ENCODE results near the gene ATF7. TPM values are rescaled to one million over a fixed set of nuclear protein-coding genes. Genes with fewer than 3 reads are reported as not detected.
"Not testable (repeated sequence)": the region's sequence is repeated elsewhere in the genome, so short reads cannot be mapped to it uniquely, and the experiment has no call there.

The ATF7 gene
- polyA plus RNA-seq, 1 experiment, result 27.1 TPM

DNA sequence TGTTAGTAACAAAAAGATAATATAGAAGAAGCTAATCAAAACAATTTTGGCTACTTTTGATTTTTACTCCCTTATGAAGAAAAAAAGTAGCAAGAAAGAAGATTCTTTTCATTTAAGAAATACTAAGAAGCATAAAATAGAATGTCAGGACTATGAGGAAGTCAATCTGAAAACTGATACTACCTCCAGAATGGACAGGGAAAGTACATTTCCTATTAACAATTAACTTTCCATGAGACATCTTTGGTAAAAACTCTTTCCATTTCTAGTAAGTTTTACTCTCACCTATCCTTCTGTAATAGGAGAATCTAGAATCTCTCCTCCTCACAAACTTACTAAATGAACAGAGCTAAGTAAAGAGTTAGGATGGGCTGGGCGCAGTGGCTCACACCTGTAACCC, 67.6 kb downstream of the ATF7 start:
- no peaks in the 10 kb centered on the region for H3K9me3 ChIP-seq (ENCODE audit: control insufficient read depth, insufficient read depth, low read length)
- no peaks in the 10 kb centered on the region for H3K27me3 ChIP-seq (ENCODE audit: control insufficient read depth, insufficient read depth, low read length)
- no peak overlapping the region for H3K4me3 ChIP-seq (ENCODE audit: low read depth, low read length)
- ChIA-PET CTCF (interaction anchor here (2.4 kb wide), 1 partner anchor 15 kb away, joined by 9 read pairs; no protein-coding TSS in a partner anchor), POLR2A (no interaction called here)
- DNase-seq (ENCODE audit: low read depth, low spot score), result no peak
- TF ChIP-seq, protein P1, sequence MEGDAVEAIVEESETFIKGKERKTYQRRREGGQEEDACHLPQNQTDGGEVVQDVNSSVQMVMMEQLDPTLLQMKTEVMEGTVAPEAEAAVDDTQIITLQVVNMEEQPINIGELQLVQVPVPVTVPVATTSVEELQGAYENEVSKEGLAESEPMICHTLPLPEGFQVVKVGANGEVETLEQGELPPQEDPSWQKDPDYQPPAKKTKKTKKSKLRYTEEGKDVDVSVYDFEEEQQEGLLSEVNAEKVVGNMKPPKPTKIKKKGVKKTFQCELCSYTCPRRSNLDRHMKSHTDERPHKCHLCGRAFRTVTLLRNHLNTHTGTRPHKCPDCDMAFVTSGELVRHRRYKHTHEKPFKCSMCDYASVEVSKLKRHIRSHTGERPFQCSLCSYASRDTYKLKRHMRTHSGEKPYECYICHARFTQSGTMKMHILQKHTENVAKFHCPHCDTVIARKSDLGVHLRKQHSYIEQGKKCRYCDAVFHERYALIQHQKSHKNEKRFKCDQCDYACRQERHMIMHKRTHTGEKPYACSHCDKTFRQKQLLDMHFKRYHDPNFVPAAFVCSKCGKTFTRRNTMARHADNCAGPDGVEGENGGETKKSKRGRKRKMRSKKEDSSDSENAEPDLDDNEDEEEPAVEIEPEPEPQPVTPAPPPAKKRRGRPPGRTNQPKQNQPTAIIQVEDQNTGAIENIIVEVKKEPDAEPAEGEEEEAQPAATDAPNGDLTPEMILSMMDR (IDR thresholded peaks at IDR 0.05; ENCODE audit: low read depth, low read length), result no peak
- no peak overlapping the region for H3K27ac ChIP-seq (ENCODE audit: low read depth, low read length)

DNA sequence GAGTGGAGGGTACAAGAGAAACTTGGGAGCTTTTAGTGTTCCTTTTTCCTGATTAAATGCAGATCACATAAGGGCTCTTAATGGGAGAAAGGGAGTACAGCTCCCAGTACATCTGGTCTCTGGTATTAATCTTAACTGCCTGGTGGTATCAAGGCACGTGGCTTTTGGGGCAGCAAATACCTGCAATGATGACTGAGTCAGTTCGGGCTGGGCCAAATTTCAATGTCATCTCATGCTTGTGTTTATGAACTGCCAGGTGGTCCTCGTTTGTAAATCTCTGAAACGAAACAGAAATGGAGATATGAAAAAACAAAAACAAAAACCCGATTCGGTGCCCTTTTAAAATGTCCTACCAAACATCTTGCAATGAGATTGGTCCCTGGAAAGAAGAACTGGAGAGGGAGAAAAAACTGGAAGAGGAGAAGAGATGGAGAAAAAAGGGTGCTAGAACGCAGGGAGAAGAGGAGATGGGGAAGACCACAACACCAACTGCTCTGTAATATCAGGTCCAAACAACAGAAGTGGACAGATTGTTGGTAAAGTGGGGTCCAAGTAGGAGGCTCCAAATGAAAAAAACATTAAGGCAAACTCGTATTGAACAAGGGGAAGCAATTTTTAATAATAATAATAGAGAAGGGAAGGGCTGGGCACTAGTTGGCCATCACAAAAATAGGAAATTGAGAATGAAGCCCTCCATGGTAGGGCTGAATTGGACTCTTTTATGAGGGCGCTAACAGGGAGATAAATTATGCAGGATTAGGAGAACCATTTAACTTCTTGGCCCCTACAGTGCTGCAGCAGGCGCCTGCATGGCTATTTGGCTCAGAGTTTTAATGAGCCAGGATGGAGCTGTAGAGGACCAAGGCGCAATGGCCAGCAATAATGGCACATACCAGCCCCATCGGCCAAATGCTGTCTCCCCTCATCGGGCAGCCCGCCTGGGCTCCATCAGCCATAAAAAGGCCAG, 73.5 kb downstream of the ATF7 start:
- no peak for DNase-seq (ENCODE audit: low read depth, low spot score)
- no peaks in the 10 kb centered on the region for H3K27me3 ChIP-seq (ENCODE audit: control insufficient read depth, insufficient read depth, low read length)
- H3K27ac ChIP-seq (ENCODE audit: low read depth, low read length), result no peak overlapping the region
- no peak overlapping the region for H3K4me3 ChIP-seq (ENCODE audit: low read depth, low read length)
- H3K9me3 ChIP-seq (ENCODE audit: control insufficient read depth, insufficient read depth, low read length), result no peaks in the 10 kb centered on the region
- POLR2A ChIA-PET, result no interaction called here
- CTCF ChIA-PET, result interaction anchor here (0.5 to 1.7 kb wide), 4 partner anchors 9 to 649 kb away, joined by 3 to 14 read pairs (median 5); partner anchors contain the start of gene ATP5MC2
- TF ChIP-seq, protein P1 (IDR thresholded peaks at IDR 0.05; ENCODE audit: low read depth, low read length), result no peak

DNA sequence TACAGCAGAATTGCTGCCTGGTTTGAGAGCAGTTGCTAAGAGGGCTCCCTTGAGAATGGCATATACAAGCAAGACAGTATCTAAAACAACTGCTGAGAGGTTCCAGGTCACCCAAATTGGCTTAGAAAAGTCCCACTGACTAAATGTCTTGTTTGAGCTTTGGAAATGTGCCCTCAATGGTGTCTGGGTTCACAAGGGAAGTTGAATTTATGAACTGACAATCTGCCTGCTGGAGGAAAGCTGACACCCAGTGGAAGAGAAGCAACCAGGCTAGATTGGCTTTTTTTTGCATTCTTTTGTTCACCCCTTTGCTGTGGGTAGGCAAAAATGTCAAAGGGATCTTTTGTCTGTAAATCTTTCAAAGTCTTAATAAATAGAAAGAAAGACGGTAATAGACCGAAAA, 74.3 kb downstream of the ATF7 start:
- ChIA-PET CTCF (interaction anchor here (0.5 to 1.7 kb wide), 4 partner anchors 9 to 650 kb away, joined by 3 to 14 read pairs (median 5); partner anchors contain the start of gene ATP5MC2), POLR2A (interaction anchor here (0.6 kb wide), 1 partner anchor 77 kb away, joined by 6 read pairs; no protein-coding TSS in a partner anchor)
- H3K27me3 ChIP-seq (ENCODE audit: control insufficient read depth, insufficient read depth, low read length), result no peaks in the 10 kb centered on the region
- TF ChIP-seq, protein P1 (IDR thresholded peaks at IDR 0.05; ENCODE audit: low read depth, low read length), result no peak
- H3K9me3 ChIP-seq (ENCODE audit: control insufficient read depth, insufficient read depth, low read length), result no peaks in the 10 kb centered on the region
- DNase-seq (ENCODE audit: low read depth, low spot score), result no peak
- no peak overlapping the region for H3K4me3 ChIP-seq (ENCODE audit: low read depth, low read length)
- H3K27ac ChIP-seq (ENCODE audit: low read depth, low read length), result no peak overlapping the region

- no peak overlapping the region for H3K4me3 ChIP-seq (ENCODE audit: low read depth, low read length)
- H3K9me3 ChIP-seq (ENCODE audit: control insufficient read depth, insufficient read depth, low read length), result no peaks in the 10 kb centered on the region
- TF ChIP-seq, protein P1 (IDR thresholded peaks at IDR 0.05; ENCODE audit: low read depth, low read length), result no peak
- no peak overlapping the region for H3K27ac ChIP-seq (ENCODE audit: low read depth, low read length)
- DNase-seq (ENCODE audit: low read depth, low spot score), result no peak
- ChIA-PET POLR2A (interaction anchor here (1.2 kb wide), 1 partner anchor 11 kb away, joined by 3 read pairs; no protein-coding TSS in a partner anchor), CTCF (no interaction called here)
- H3K27me3 ChIP-seq (ENCODE audit: control insufficient read depth, insufficient read depth, low read length), result no peaks in the 10 kb centered on the region
These were observed 75.6 kb downstream of the ATF7 start for GRCh38 chr12:53550595-53550994.

GRCh38 chr12:53550131-53550530, 76.1 kb downstream of the ATF7 start:
- DNase-seq (ENCODE audit: low read depth, low spot score), result not testable (repeated sequence)
- POLR2A ChIA-PET, result interaction anchor here (1.2 kb wide), 1 partner anchor 12 kb away, joined by 3 read pairs; no protein-coding TSS in a partner anchor
- CTCF ChIA-PET, result interaction anchor here (1.0 kb wide), 1 partner anchor 196 kb away, joined by 3 read pairs; no protein-coding TSS in a partner anchor

GRCh38 chr12:53548354-53548753, 77.8 kb downstream of the ATF7 start:
- H3K27me3 ChIP-seq (ENCODE audit: control insufficient read depth, insufficient read depth, low read length); H3K27ac ChIP-seq (ENCODE audit: low read depth, low read length); DNase-seq (ENCODE audit: low read depth, low spot score); H3K9me3 ChIP-seq (ENCODE audit: control insufficient read depth, insufficient read depth, low read length); H3K4me3 ChIP-seq (ENCODE audit: low read depth, low read length): not testable (repeated sequence)
- CTCF ChIA-PET, result interaction anchor here (1.2 kb wide), 1 partner anchor 127 kb away, joined by 4 read pairs; the partner anchor contains the start of gene ATP5MC2
- POLR2A ChIA-PET, result interaction anchor here (0.6 to 0.7 kb wide), 2 partner anchors 186 to 750 kb away, joined by 3 to 6 read pairs; no protein-coding TSS in a partner anchor

More at GRCh38 chr12:53550131-53550530, 76.1 kb downstream of the ATF7 start:
- H3K27me3 ChIP-seq (ENCODE audit: control insufficient read depth, insufficient read depth, low read length); H3K27ac ChIP-seq (ENCODE audit: low read depth, low read length); H3K9me3 ChIP-seq (ENCODE audit: control insufficient read depth, insufficient read depth, low read length); H3K4me3 ChIP-seq (ENCODE audit: low read depth, low read length): not testable (repeated sequence)
